Posterior vena cava (tissue), 2 donors: ENCODE results near the gene RD3L. TPM values are rescaled to one million over a fixed set of nuclear protein-coding genes. Genes with fewer than 3 reads are reported as not detected.

Source experiments
- DNase-seq: peaks from one replicate; pipeline ENCODE4 v3.0.0-alpha.2; 2020; ENCODE audit warnings: low spot score
- intact Hi-C, 2 donors: fragments of 100-400 bp; cut with DNase I; formaldehyde crosslinking; loops; one replicate each; pipeline versions ENCODE4 v1.14.1 to v1.14.2; 2022 to 2023
- long read RNA-seq, 2 donors: library from polyadenylated mRNA; unstranded; transcript quantifications; one replicate each; pipeline ENCODE4 v2.0.0, GENCODE V29; 2020 to 2021
- total RNA-seq, 2 donors: library from RNA; stranded (reverse); fragmentation: NEBNext Ultra II Directional; extraction: Animal tissue kit (Norgen Biotek cat#: 25700); gene quantifications; one replicate each; pipeline ENCODE4 v1.2.1, GENCODE V29; 2021
- donor health status: DM: yes; HTN: yes; CAD: no.
- donor health status: DM: yes; HTN: yes; CAD: no.

RD3L gene
- not detected for total RNA-seq
- long read RNA-seq, donor 1: 0 reads
- long read RNA-seq, donor 2: 0 reads

- DNase-seq: no peak
- intact Hi-C loops: no loop called here
Measured at GRCh38 chr14:103941973-103942736, at the start of gene RD3L. RD3L (minus strand) TSS chr14:103942529; CDS start chr14:103941695, 834 bp downstream.

GRCh38 chr14:103989964-103990363, 47.6 kb upstream of the RD3L start:
- no peak for DNase-seq
- intact Hi-C loops: loop anchor here in 1 of 2 donors (10.0 kb wide), 1 partner anchor 185 kb away; no protein-coding TSS in a partner anchor

DNA sequence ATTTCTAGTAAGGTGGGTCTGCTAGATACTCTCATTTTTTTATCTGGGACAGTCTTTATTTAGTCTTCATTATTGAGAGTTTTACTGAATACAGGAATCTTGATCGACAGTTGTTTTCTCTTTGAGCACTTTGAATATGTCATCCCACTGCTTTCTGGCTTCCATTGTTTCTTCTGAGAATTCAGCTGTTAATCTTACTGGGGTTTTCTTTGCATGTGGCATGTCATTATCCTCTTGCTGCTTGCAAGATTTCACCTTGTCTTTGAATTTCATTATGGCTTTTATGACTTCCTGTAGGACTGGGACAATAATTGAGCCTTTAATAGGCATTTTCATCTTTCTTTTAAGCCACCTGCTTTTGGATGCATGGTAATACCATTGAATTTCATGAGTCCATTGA, 46.7 kb upstream of the RD3L start:
- no peak for DNase-seq

GRCh38 chr14:103984196-103984595, 41.9 kb upstream of the RD3L start:
- no peak for DNase-seq
- intact Hi-C loops: loop anchor here in 1 of 2 donors (10.0 kb wide), 1 partner anchor 179 kb away; no protein-coding TSS in a partner anchor

More for the DNA sequence above, 46.7 kb upstream of the RD3L start:
- intact Hi-C loops: loop anchor here in 1 of 2 donors (10.0 kb wide), 1 partner anchor 184 kb away; no protein-coding TSS in a partner anchor

- peak; percentile 87 for DNase-seq
- intact Hi-C loops: loop anchor here in 1 of 2 donors (10.0 kb wide), 1 partner anchor 176 kb away; no protein-coding TSS in a partner anchor
Measured at GRCh38 chr14:103980623-103981238, 38.4 kb upstream of the RD3L start.

DNA sequence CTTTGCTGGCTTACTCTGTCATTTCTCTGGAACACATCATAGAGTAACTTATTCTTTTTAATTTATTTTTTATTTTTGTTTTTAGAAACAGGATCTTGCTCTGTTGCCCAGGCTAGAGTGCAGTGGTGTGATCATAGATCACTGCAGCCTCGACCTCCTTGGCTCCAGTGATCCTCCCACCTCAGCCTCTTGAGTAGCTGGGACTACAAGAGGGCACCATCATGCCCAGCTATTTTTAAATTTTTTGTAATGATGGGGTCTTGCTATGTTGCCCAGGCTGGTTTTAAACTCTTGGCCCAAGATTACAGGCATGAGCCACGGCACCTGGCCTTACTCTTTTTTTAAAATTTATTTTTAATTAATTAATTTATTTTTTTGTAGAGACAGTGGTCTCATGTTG, 32.2 kb upstream of the RD3L start:
- no peak for DNase-seq
- intact Hi-C loops: no loop called here

GRCh38 chr14:103973354-103973753, 31.0 kb upstream of the RD3L start:
- intact Hi-C loops: no loop called here
- DNase-seq: no peak

DNA sequence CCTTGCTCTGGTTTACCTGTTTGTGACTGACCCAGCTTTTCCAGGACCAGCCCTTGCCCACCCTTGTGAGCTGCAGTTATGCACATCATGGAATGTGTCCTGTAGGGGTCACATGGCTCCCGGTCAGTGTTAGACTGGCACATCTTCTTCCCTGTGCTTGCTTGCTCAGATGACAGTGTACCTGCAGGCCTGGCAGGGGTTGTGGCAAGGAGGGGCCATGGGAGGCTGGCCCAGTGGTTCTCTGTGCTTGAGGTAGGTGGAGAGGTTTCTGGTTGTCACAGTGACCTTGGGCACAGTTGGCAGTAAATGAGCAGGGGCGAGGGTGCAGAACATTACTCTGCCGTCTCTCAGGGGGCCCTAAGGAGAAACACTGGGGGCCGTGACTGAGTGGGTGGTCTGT, 27.6 kb upstream of the RD3L start:
- intact Hi-C loops: no loop called here
- no peak for DNase-seq

- intact Hi-C loops: no loop called here
- no peak for DNase-seq
Measured at GRCh38 chr14:103966631-103967030, 24.3 kb upstream of the RD3L start.

- no peak for DNase-seq
- intact Hi-C loops: no loop called here
Measured at GRCh38 chr14:103961928-103962578, 19.7 kb upstream of the RD3L start.

DNA sequence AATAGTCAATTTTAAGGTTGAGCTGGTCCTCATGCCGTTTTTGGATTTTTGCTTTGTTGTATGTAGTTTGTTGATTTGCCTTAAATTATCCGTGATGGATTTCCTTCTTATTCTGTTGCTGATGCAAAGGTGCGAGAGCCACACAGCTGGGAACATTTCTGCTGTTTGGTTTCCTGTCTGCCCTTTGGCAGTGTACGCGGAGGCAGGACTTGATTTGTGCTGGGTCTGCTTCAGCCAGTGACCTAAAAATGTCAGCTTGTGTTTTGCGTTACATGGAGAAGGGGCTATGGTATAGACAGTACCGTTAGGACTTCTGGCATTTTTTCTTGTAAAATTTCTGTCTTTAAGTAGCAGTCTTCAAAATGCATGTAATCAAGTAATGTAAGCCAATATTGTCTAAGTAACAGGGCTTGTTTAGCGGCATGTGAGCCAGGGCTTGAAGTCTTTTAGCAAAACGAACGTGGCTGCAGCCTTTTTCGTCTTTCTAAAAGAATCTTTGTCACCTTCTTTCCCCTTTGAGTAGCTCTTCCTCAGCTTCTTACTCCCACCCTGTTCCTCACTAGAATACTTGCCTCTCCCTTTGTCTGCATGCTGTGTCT, 18.2 kb upstream of the RD3L start:
- intact Hi-C loops: no loop called here
- DNase-seq: no peak

- no peak for DNase-seq
- intact Hi-C loops: no loop called here
Measured at GRCh38 chr14:103949131-103949790, 6.9 kb upstream of the RD3L start.

DNA sequence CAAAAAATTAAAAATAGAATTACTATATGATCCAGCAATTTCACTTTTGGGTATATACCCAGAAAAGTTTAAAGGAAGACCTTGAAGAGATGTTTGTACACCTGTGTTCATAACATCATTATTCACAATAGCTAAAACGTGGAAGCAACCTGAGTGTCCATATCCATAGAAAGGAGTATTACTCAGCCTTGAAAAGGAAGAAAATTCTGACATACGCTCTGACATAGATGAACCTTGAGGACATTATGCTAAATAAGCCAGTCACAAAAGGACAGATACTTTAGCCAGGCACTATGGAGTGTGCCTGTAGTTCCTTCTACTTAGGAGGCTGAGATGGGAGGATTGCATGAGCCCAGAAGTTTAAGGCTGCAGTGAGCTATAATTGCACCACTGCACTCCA, 6.1 kb upstream of the RD3L start:
- intact Hi-C loops: no loop called here
- DNase-seq: no peak

- intact Hi-C loops: no loop called here
Measured at GRCh38 chr14:103946975-103947374, 4.6 kb upstream of the RD3L start.

GRCh38 chr14:103943673-103944072, 1.3 kb upstream of the RD3L start:
- intact Hi-C loops: no loop called here
- no peak for DNase-seq

More at GRCh38 chr14:103946975-103947374, 4.6 kb upstream of the RD3L start:
- no peak for DNase-seq

DNA sequence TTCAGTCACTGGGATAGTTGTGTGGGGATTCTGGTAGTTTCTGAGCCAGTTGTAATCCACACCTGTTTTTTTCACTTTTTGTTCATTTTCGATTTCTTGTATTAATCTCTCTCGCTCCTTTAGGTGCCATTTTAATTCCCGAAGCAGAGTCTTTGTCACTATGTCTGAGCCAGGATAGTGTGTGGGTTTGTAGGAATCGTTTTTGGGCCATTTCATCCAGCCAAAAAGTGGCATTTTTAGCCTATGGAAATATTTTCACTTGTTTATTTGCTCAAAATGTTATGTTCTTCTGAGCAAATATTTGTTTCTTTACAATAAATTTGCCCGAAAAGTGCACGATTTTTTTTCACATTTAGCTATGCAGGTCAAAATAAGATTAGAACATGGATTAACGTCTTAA, 867 bp downstream of the RD3L start:
- DNase-seq: no peak

DNA sequence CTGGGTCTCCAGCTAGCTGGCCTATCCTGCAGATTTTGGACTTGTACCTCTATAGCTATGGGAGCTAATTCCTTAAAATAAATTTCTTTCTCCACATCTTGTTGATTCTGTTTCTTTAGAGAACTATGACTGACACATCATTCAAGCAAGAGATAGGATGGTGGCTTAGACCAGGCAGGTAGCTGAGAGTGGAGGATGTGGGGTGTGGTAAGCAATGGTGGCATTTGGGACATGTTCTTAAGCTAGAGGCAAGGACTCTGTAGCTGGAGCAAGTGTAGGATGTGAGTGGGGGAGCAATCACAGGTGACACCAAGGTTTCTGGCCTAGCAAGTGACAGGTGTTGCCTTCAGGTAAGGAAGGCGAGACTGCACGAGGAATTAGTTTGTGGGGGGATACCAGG, 7.2 kb downstream of the RD3L start:
- intact Hi-C loops: no loop called here
- DNase-seq: no peak

More for the DNA sequence above, 867 bp downstream of the RD3L start:
- intact Hi-C loops: no loop called here

GRCh38 chr14:103932791-103933490, 9.4 kb downstream of the RD3L start:
- no peak for DNase-seq
- intact Hi-C loops: no loop called here

GRCh38 chr14:103931422-103931821, 10.9 kb downstream of the RD3L start:
- intact Hi-C loops: no loop called here
- DNase-seq: no peak
